Neural progenitor cell (in vitro differentiated cells): Measurements from ENCODE around the gene SGTB. TPM values are rescaled to one million over a fixed set of nuclear protein-coding genes. Genes with fewer than 3 reads are reported as not detected.
"Not testable (repeated sequence)": the region's sequence is repeated elsewhere in the genome, so short reads cannot be mapped to it uniquely, and the experiment has no call there.

Experiments used
- DNase-seq: peaks from one replicate; pipeline ENCODE4 v3.0.0-alpha.2; 2016; ENCODE audit warnings: low spot score
- H2AFZ ChIP-seq: fragments of 200-600 bp; sonication (generic); replicated peaks from 2 replicates; pipeline ENCODE4 v1.6.1; 2016; ENCODE audit warnings: antibody characterized with exemption
- H3F3A ChIP-seq: fragments of 200-600 bp; sonication (generic); 2 replicates; pipeline ENCODE4 v1.6.1; 2016; ENCODE audit warnings: antibody characterized with exemption, low read depth
- H3K27ac ChIP-seq: fragments of 200-600 bp; sonication (generic); 2 replicates; pipeline ENCODE4 v1.5.1; 2016; ENCODE audit warnings: mild to moderate bottlenecking
- H3K27me3 ChIP-seq: fragments of 200-600 bp; sonication (generic); 2 replicates; pipeline ENCODE4 v1.6.1; 2016; ENCODE audit warnings: mild to moderate bottlenecking, moderate library complexity
- H3K36me3 ChIP-seq: fragments of 200-600 bp; sonication (generic); 2 replicates; pipeline ENCODE4 v1.5.1; 2016
- H3K4me1 ChIP-seq: fragments of 200-600 bp; sonication (generic); 2 replicates; pipeline ENCODE4 v1.6.1; 2016; ENCODE audit warnings: mixed run types
- H3K4me2 ChIP-seq: fragments of 200-600 bp; sonication (generic); 2 replicates; pipeline ENCODE4 v1.6.1; 2016
- H3K4me3 ChIP-seq: fragments of 200-600 bp; sonication (generic); 2 replicates; pipeline ENCODE4 v1.5.1; 2016
- H3K79me2 ChIP-seq: fragments of 200-600 bp; sonication (generic); 2 replicates; pipeline ENCODE4 v1.6.1; 2016; ENCODE audit warnings: low read depth
- H3K9ac ChIP-seq: fragments of 200-600 bp; sonication (generic); 2 replicates; pipeline ENCODE4 v1.6.1; 2016
- H3K9me3 ChIP-seq: fragments of 200-600 bp; sonication (generic); 2 replicates; pipeline ENCODE4 v1.5.1; 2016; ENCODE audit warnings: low read depth
- H4K20me1 ChIP-seq: fragments of 200-600 bp; sonication (generic); 2 replicates; pipeline ENCODE4 v1.6.1; 2016; ENCODE audit warnings: low read depth
- H3K27ac Mint-ChIP-seq: 3 replicates; pipeline ENCODE4 v1.8.0; 2021; ENCODE audit warnings: mixed read lengths
- H3K27me3 Mint-ChIP-seq: 2 replicates; pipeline ENCODE4 v1.8.0; 2022; ENCODE audit warnings: low read depth, mild to moderate bottlenecking, inconsistent platforms, moderate library complexity, mixed read lengths; ENCODE audit not compliant: insufficient read depth
- H3K36me3 Mint-ChIP-seq: 3 replicates; pipeline ENCODE4 v1.8.0; 2021; ENCODE audit warnings: mixed read lengths
- H3K4me1 Mint-ChIP-seq: 3 replicates; pipeline ENCODE4 v1.8.0; 2021; ENCODE audit warnings: mixed read lengths
- H3K4me3 Mint-ChIP-seq: 3 replicates; pipeline ENCODE4 v1.8.0; 2021; ENCODE audit warnings: mild to moderate bottlenecking, moderate library complexity, mixed read lengths
- H3K9me3 Mint-ChIP-seq: 3 replicates; pipeline ENCODE4 v1.8.0; 2020; ENCODE audit warnings: mixed read lengths
- CTCF ChIP-seq: fragments of 200-600 bp; sonication (generic); IDR thresholded peaks from 2 replicates; pipeline ENCODE4 v1.5.1; 2017; ENCODE audit warnings: antibody characterized with exemption, mild to moderate bottlenecking
- EZH2 ChIP-seq: fragments of 200-600 bp; sonication (generic); IDR thresholded peaks from 2 replicates; pipeline ENCODE4 v1.6.1; 2017; ENCODE audit warnings: antibody characterized with exemption, mild to moderate bottlenecking, moderate library complexity
- EZH2phosphoT487 ChIP-seq: fragments of 200-600 bp; sonication (generic); IDR thresholded peaks from 2 replicates; pipeline ENCODE4 v1.6.1; 2017; ENCODE audit warnings: antibody characterized with exemption
- total RNA-seq: library from RNA; depleted of rRNA; stranded (reverse); fragments of >200 nt; gene quantifications from 2 replicates; pipeline ENCODE4 v1.2.3, GENCODE V29; 2015; ENCODE audit warnings: low replicate concordance

The SGTB gene
- total RNA-seq, 1 donor from 2014 or later, result 6.8 TPM

GRCh38 chr5:65695162-65695755 lies 26.6 kb downstream of the SGTB start:
- Histone ChIP-seq H3F3A (no peaks in the 10 kb centered on the region), H3K27me3 (no peaks in the 10 kb centered on the region), H3K4me1 (peaks cover 9% of the 10 kb centered on the region), H3K4me2 (no peak overlapping the region), H3K36me3 (no peaks in the 10 kb centered on the region), H3K9ac (no peak overlapping the region), H3K9me3 (no peaks in the 10 kb centered on the region), H3K79me2 (no peaks in the 10 kb centered on the region), H3K4me3 (no peak overlapping the region), H3K27ac (no peak overlapping the region), H2AFZ (no peak overlapping the region), H4K20me1 (no peaks in the 10 kb centered on the region)
- Mint-ChIP-seq H3K9me3 (no peaks in the 10 kb centered on the region), H3K36me3 (peaks cover 5% of the 10 kb centered on the region), H3K27me3 (no peaks in the 10 kb centered on the region), H3K4me3 (no peak overlapping the region), H3K4me1 (no peaks in the 10 kb centered on the region), H3K27ac (no peak overlapping the region)
- DNase-seq, result no peak
- TF ChIP-seq EZH2 (no peak), CTCF (no peak), EZH2phosphoT487 (no peak)

- Histone ChIP-seq H3F3A (no peaks in the 10 kb centered on the region), H2AFZ (no peak overlapping the region), H3K27me3 (no peaks in the 10 kb centered on the region), H3K36me3 (no peaks in the 10 kb centered on the region), H3K4me1 (peaks cover 9% of the 10 kb centered on the region), H3K4me2 (no peak overlapping the region), H3K9ac (no peak overlapping the region), H3K27ac (no peak overlapping the region), H4K20me1 (no peaks in the 10 kb centered on the region), H3K4me3 (no peak overlapping the region), H3K9me3 (no peaks in the 10 kb centered on the region), H3K79me2 (no peaks in the 10 kb centered on the region)
- TF ChIP-seq EZH2 (no peak), EZH2phosphoT487 (no peak), CTCF (no peak)
- H3K27me3 Mint-ChIP-seq, result no peaks in the 10 kb centered on the region
- H3K9me3 Mint-ChIP-seq, result no peaks in the 10 kb centered on the region
- no peak overlapping the region for H3K4me3 Mint-ChIP-seq
- no peaks in the 10 kb centered on the region for H3K4me1 Mint-ChIP-seq
- DNase-seq, result no peak
- peaks cover 8% of the 10 kb centered on the region for H3K36me3 Mint-ChIP-seq
- H3K27ac Mint-ChIP-seq, result no peak overlapping the region
These were observed 28.8 kb downstream of the SGTB start for GRCh38 chr5:65693121-65693520.

- H3K79me2 ChIP-seq, result no peaks in the 10 kb centered on the region
- H4K20me1 ChIP-seq, result no peaks in the 10 kb centered on the region
- no peaks in the 10 kb centered on the region for H3F3A ChIP-seq
- no peaks in the 10 kb centered on the region for H3K4me1 Mint-ChIP-seq
- H3K27me3 ChIP-seq, result no peaks in the 10 kb centered on the region
- H3K36me3 ChIP-seq, result no peaks in the 10 kb centered on the region
- peaks cover 19% of the 10 kb centered on the region for H3K36me3 Mint-ChIP-seq
- H3K4me2 ChIP-seq, result no peak overlapping the region
- H3K9me3 Mint-ChIP-seq, result no peaks in the 10 kb centered on the region
- H3K9ac ChIP-seq, result no peak overlapping the region
- no peak overlapping the region for H3K27ac Mint-ChIP-seq
- no peak for TF ChIP-seq EZH2
- no peak for TF ChIP-seq CTCF
- no peak for TF ChIP-seq EZH2phosphoT487
- no peaks in the 10 kb centered on the region for H3K4me1 ChIP-seq
- no peak overlapping the region for H3K4me3 ChIP-seq
- H3K9me3 ChIP-seq, result no peaks in the 10 kb centered on the region
- DNase-seq, result no peak
- peaks cover 4% of the 10 kb centered on the region for H3K27me3 Mint-ChIP-seq
- no peak overlapping the region for H3K4me3 Mint-ChIP-seq
- H2AFZ ChIP-seq, result no peak overlapping the region
- H3K27ac ChIP-seq, result no peak overlapping the region
These were observed 39.8 kb downstream of the SGTB start for GRCh38 chr5:65682148-65682547.

GRCh38 chr5:65676056-65676455 lies 45.9 kb downstream of the SGTB start:
- not testable (repeated sequence) for H3K27ac Mint-ChIP-seq, H3K4me3 Mint-ChIP-seq, H3K4me3 ChIP-seq, H3K4me1 ChIP-seq, H2AFZ ChIP-seq, H3K79me2 ChIP-seq, H3F3A ChIP-seq, DNase-seq, H3K36me3 ChIP-seq, H3K27me3 Mint-ChIP-seq, H4K20me1 ChIP-seq, H3K4me1 Mint-ChIP-seq, H3K4me2 ChIP-seq, H3K9ac ChIP-seq, H3K9me3 Mint-ChIP-seq, H3K9me3 ChIP-seq, H3K27ac ChIP-seq, H3K27me3 ChIP-seq
- H3K36me3 Mint-ChIP-seq, result peaks cover 11% of the 10 kb centered on the region
